Measurements from ENCODE around the gene INAFM1. TPM values are rescaled to one million over a fixed set of nuclear protein-coding genes. Genes with fewer than 3 reads are reported as not detected.

INAFM1 gene
- total and polyA plus RNA-seq, 9 of the 15 experiments (the other 6 are each of a cell fraction or from before 2014, with no cell fraction given), result 0.71 to 30.9 (median 3.1) TPM

- TF ChIP-seq TCFL5 (CRISPR knock-in tag; conservative IDR thresholded peaks at IDR 0.05) (no peak), MTA3 (IDR thresholded peaks at IDR 0.05; ENCODE audit: borderline replicate concordance) (no peak; the same call in 1 of the 2 replicates), ZNF740 (CRISPR knock-in tag; IDR thresholded peaks at IDR 0.05) (peak; percentile 75), ZNF740 (tag; IDR thresholded peaks at IDR 0.05) (peak in 1 of 2 experiments; percentile 77; a peak in 1 of 4 replicates), NFATC3 (IDR thresholded peaks at IDR 0.05) (no peak), ATF4 (CRISPR knock-in tag; IDR thresholded peaks at IDR 0.05) (no peak; the same call in 1 of the 2 replicates), NCOR1 (IDR thresholded peaks at IDR 0.05) (peak; percentile 13; the same call in 1 of the 2 replicates), MTA1 (IDR thresholded peaks at IDR 0.05; ENCODE audit: borderline replicate concordance) (0 out of 2 replicates have a peak, but pooled peaks have one; percentile 13), ZNF23 (CRISPR knock-in tag; IDR thresholded peaks at IDR 0.05) (no peak), MEF2D (tag; conservative IDR thresholded peaks at IDR 0.05; ENCODE audit: low read depth) (peak; percentile 27; the same call in 1 of the 2 replicates), ZNF764 (CRISPR knock-in tag; IDR thresholded peaks at IDR 0.05; ENCODE audit: low read depth) (no peak), TAF15 (IDR thresholded peaks at IDR 0.05; ENCODE audit: low read depth, low read length) (no peak), SNRNP70 (optimal IDR thresholded peaks at IDR 0.05; ENCODE audit: low read depth, low read length) (no peak), COPS2 (conservative IDR thresholded peaks at IDR 0.05) (no peak), PHF21A (IDR thresholded peaks at IDR 0.05; ENCODE audit: borderline replicate concordance, low read depth) (no peak), MCM5 (IDR thresholded peaks at IDR 0.05; ENCODE audit: low read depth) (no peak), KHSRP (IDR thresholded peaks at IDR 0.05) (no peak), ZSCAN29 (IDR thresholded peaks at IDR 0.05) (0 out of 2 replicates have a peak, but pooled peaks have one; percentile 29), ZNF551 (CRISPR knock-in tag; IDR thresholded peaks at IDR 0.05) (no peak), ZNF668 (CRISPR knock-in tag; IDR thresholded peaks at IDR 0.05) (0 out of 2 replicates have a peak, but pooled peaks have one; percentile 8), TEAD4 (IDR thresholded peaks at IDR 0.05; ENCODE audit: low read length) (no peak; the same call in 1 of the 2 replicates), TEAD4 (CRISPR knock-in tag; IDR thresholded peaks at IDR 0.05; ENCODE audit: borderline replicate concordance) (no peak), RCOR1 (IDR thresholded peaks at IDR 0.05; ENCODE audit: borderline replicate concordance in 1 of 2, low read depth in 2 of 2, low read length in 2 of 2) (no peak), ZNF3 (CRISPR knock-in tag; IDR thresholded peaks at IDR 0.05) (no peak)
- TF ChIP-seq, protein P1, sequence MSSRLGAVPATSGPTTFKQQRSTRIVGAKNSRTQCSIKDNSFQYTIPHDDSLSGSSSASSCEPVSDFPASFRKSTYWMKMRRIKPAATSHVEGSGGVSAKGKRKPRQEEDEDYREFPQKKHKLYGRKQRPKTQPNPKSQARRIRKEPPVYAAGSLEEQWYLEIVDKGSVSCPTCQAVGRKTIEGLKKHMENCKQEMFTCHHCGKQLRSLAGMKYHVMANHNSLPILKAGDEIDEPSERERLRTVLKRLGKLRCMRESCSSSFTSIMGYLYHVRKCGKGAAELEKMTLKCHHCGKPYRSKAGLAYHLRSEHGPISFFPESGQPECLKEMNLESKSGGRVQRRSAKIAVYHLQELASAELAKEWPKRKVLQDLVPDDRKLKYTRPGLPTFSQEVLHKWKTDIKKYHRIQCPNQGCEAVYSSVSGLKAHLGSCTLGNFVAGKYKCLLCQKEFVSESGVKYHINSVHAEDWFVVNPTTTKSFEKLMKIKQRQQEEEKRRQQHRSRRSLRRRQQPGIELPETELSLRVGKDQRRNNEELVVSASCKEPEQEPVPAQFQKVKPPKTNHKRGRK (tag; IDR thresholded peaks at IDR 0.05), result no peak
- TF ChIP-seq, protein P2, sequence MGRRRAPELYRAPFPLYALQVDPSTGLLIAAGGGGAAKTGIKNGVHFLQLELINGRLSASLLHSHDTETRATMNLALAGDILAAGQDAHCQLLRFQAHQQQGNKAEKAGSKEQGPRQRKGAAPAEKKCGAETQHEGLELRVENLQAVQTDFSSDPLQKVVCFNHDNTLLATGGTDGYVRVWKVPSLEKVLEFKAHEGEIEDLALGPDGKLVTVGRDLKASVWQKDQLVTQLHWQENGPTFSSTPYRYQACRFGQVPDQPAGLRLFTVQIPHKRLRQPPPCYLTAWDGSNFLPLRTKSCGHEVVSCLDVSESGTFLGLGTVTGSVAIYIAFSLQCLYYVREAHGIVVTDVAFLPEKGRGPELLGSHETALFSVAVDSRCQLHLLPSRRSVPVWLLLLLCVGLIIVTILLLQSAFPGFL (CRISPR knock-in tag; IDR thresholded peaks at IDR 0.05), result peak; percentile 93; the same call in 1 of the 2 replicates
These were observed 48.0 kb upstream of the INAFM1 start (continued) for GRCh38 chr19:47226426-47227351.

Data from K562 (cell line).